ENCODE measurements around the gene NODAL. TPM values are rescaled to one million over a fixed set of nuclear protein-coding genes. Genes with fewer than 3 reads are reported as not detected.

Gene NODAL
- total RNA-seq, 1 experiment from 2014 or later = not detected

DNA sequence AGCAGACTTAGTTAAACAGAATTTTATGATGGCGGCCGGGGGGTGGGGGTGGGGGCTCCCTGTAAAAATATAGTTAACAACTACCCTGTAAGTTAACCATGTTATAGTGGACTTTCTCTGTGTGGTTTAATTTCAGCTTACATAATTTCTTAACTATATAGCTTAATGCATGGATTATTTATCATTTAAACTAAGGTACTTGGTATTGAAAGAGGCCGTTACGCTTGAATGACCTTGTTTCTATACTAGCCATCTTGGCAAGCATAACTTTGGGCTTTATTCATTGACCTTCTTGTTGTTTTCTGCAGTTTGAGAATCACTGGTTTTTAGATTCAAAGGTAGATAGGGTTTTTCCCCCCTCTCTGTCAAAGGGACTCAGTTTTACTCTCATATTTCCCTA lies 29.1 kb downstream of the NODAL start:
- H2AFZ ChIP-seq = no peak overlapping the region
- H3K9me2 ChIP-seq (ENCODE audit: insufficient read depth) = no peaks in the 10 kb centered on the region
- peaks cover 82% of the 10 kb centered on the region for H3K79me2 ChIP-seq (ENCODE audit: low read depth)
- BruUV-seq (replicated peaks) = no TSS peak
- ChIA-PET POLR2A (ENCODE audit: unreplicated experiment) (no interaction called here), CTCF (interaction anchor here (0.5 kb wide), 1 partner anchor 47 kb away, joined by 3 read pairs; no protein-coding TSS in a partner anchor)
- no peak overlapping the region for H3K4me2 ChIP-seq
- H3K9me3 ChIP-seq (ENCODE audit: insufficient read depth, low read depth) = no peaks in the 10 kb centered on the region
- H3K27me3 ChIP-seq (ENCODE audit: insufficient read depth, low read depth) = no peaks in the 10 kb centered on the region
- peaks cover 26% of the 10 kb centered on the region for H3K36me3 ChIP-seq (ENCODE audit: low read depth)
- H3K4me1 ChIP-seq (replicated peaks; ENCODE audit: insufficient read depth) = no peaks in the 10 kb centered on the region
- TF ChIP-seq, protein P1, sequence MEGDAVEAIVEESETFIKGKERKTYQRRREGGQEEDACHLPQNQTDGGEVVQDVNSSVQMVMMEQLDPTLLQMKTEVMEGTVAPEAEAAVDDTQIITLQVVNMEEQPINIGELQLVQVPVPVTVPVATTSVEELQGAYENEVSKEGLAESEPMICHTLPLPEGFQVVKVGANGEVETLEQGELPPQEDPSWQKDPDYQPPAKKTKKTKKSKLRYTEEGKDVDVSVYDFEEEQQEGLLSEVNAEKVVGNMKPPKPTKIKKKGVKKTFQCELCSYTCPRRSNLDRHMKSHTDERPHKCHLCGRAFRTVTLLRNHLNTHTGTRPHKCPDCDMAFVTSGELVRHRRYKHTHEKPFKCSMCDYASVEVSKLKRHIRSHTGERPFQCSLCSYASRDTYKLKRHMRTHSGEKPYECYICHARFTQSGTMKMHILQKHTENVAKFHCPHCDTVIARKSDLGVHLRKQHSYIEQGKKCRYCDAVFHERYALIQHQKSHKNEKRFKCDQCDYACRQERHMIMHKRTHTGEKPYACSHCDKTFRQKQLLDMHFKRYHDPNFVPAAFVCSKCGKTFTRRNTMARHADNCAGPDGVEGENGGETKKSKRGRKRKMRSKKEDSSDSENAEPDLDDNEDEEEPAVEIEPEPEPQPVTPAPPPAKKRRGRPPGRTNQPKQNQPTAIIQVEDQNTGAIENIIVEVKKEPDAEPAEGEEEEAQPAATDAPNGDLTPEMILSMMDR (conservative IDR thresholded peaks at IDR 0.05) = no peak
- TF ChIP-seq EZH2 (IDR thresholded peaks at IDR 0.05; ENCODE audit: low read depth) = no peak
- no peak for DNase-seq
- H3K4me3 ChIP-seq = no peak overlapping the region
- peaks cover 65% of the 10 kb centered on the region for H4K20me1 ChIP-seq (ENCODE audit: insufficient read depth)
- H3K27ac ChIP-seq = peak overlapping the region; percentile 0; the same call in 1 of the 2 replicates
- intact Hi-C loops (cut with micrococcal nuclease; ENCODE audit: unreplicated experiment) = no loop called here
- peaks cover 7% of the 10 kb centered on the region; the same call in 1 of the 2 replicates for H3F3A ChIP-seq (ENCODE audit: insufficient read depth, low read depth)

DNA sequence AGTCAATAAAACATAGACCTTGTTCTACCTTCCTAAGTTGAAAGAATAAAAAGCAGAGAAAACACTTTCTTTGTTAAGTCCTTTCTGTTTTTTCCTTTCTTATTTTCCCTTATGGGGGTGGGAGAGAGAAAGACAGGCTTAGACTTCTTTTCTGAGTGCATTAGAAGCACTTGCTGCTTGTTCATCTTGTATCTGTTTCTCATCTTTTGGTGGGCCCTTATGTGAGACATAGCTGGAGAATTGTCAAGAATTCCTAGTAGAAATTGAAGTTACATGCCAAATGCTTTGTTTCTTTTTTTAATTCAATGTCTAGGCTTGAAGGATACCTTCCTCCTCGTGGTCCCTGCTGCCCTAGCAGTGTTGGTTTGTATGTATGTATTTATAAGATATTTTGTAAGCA lies 30.9 kb downstream of the NODAL start:
- ChIA-PET POLR2A (ENCODE audit: unreplicated experiment) (no interaction called here), CTCF (interaction anchor here (0.7 kb wide), 1 partner anchor 198 kb away, joined by 5 read pairs; no protein-coding TSS in a partner anchor)
- Histone ChIP-seq H3K79me2 (ENCODE audit: low read depth) (peaks cover 92% of the 10 kb centered on the region), H3K27me3 (ENCODE audit: insufficient read depth, low read depth) (no peaks in the 10 kb centered on the region), H4K20me1 (ENCODE audit: insufficient read depth) (peaks cover 77% of the 10 kb centered on the region), H3F3A (ENCODE audit: insufficient read depth, low read depth) (peaks cover 14% of the 10 kb centered on the region; the same call in 1 of the 2 replicates), H3K9me3 (ENCODE audit: insufficient read depth, low read depth) (no peaks in the 10 kb centered on the region), H3K27ac (no peak overlapping the region), H2AFZ (no peak overlapping the region), H3K9me2 (ENCODE audit: insufficient read depth) (no peaks in the 10 kb centered on the region), H3K4me3 (no peak overlapping the region), H3K4me1 (replicated peaks; ENCODE audit: insufficient read depth) (peaks cover 11% of the 10 kb centered on the region), H3K4me2 (no peak overlapping the region), H3K36me3 (ENCODE audit: low read depth) (peaks cover 26% of the 10 kb centered on the region)
- no TSS peak for BruUV-seq (replicated peaks)
- intact Hi-C loops (cut with micrococcal nuclease; ENCODE audit: unreplicated experiment) = no loop called here
- TF ChIP-seq, protein P1 (conservative IDR thresholded peaks at IDR 0.05) = no peak
- TF ChIP-seq EZH2 (IDR thresholded peaks at IDR 0.05; ENCODE audit: low read depth) = no peak
- no peak for DNase-seq

DNA sequence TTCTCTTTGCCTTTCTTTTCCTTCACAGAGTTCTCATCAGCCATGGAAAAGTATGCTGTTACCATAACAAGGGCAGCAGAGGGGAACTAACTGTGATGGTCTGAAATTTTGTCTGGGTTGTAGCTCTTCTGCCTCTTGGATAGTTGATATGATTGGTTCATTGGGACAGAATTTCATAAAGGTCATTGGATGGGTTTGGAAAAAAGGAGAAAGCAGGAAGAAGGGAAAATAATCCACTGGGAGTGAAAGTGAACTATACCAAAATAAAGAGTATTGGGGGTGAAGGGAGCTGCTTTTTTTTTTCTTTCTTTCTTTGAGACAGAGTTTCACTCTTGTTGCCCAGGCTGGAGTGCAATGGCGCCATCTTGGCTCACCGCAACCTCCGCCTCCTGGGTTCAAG lies 31.7 kb downstream of the NODAL start:
- POLR2A ChIA-PET (ENCODE audit: unreplicated experiment) = no interaction called here
- TF ChIP-seq, protein P1 (conservative IDR thresholded peaks at IDR 0.05) = no peak
- TF ChIP-seq EZH2 (IDR thresholded peaks at IDR 0.05; ENCODE audit: low read depth) = no peak

More for the DNA sequence above, 31.7 kb downstream of the NODAL start:
- no peak overlapping the region for H3K27ac ChIP-seq
- peaks cover 22% of the 10 kb centered on the region; the same call in 1 of the 2 replicates for H3F3A ChIP-seq (ENCODE audit: insufficient read depth, low read depth)
- intact Hi-C loops (cut with micrococcal nuclease; ENCODE audit: unreplicated experiment) = no loop called here
- no peaks in the 10 kb centered on the region for H3K27me3 ChIP-seq (ENCODE audit: insufficient read depth, low read depth)
- no peaks in the 10 kb centered on the region for H3K9me2 ChIP-seq (ENCODE audit: insufficient read depth)
- BruUV-seq (replicated peaks) = no TSS peak
- peaks cover 26% of the 10 kb centered on the region for H3K36me3 ChIP-seq (ENCODE audit: low read depth)
- H3K9me3 ChIP-seq (ENCODE audit: insufficient read depth, low read depth) = no peaks in the 10 kb centered on the region
- no peak overlapping the region for H3K4me3 ChIP-seq
- H3K4me1 ChIP-seq (replicated peaks; ENCODE audit: insufficient read depth) = peaks cover 13% of the 10 kb centered on the region
- DNase-seq = no peak
- CTCF ChIA-PET = interaction anchor here (0.7 kb wide), 2 partner anchors 36 to 46 kb away, joined by 3 to 4 read pairs; no protein-coding TSS in a partner anchor
- H3K79me2 ChIP-seq (ENCODE audit: low read depth) = peaks cover 92% of the 10 kb centered on the region
- no peak overlapping the region for H2AFZ ChIP-seq
- H4K20me1 ChIP-seq (ENCODE audit: insufficient read depth) = peaks cover 73% of the 10 kb centered on the region
- no peak overlapping the region for H3K4me2 ChIP-seq
